HG03025 (cell line): ENCODE measurements around the gene SLC7A8.

Experiments
- ATAC-seq: cut with Tn5 transposase; IDR thresholded peaks from one replicate; pipeline ENCODE4 v1.9.1; 2021; ENCODE audit warnings: mild to moderate bottlenecking, moderate library complexity; ENCODE audit not compliant: unreplicated experiment, low FRiP score

SLC7A8 gene

GRCh38 chr14:23076785-23077408 is 106.6 kb downstream of the SLC7A8 start:
- ATAC-seq, result no peak
